ENCODE data around the gene KAT6B.

KAT6B gene

DNA sequence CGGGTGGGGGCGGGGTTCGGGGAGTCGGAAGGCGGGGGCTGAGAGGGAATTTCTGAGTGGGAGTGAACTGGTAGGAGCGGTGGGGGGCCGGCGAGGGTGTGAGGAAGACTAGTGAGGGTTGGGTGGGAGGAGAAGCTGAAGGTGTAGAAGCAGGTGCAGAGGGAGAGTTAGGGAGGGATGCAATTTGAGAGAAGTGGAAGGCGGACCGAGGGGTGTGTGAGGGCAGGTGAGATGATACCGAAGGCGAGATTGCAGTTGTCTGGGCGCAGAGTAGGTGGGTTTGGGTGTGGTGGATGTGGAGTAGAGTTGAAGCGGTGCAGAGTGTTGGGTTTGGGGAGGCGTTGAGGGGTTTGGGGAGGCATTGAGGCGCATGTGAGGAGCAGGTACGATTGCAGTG lies 643 bp downstream of the KAT6B start (continued):
- TF ChIP-seq TSHZ1 (tag by site-specific recombination; IDR thresholded peaks at IDR 0.05; ENCODE audit: borderline replicate concordance) = 0 out of 2 replicates have a peak, but pooled peaks have one; percentile 14
- TF ChIP-seq ZNF626 (tag by site-specific recombination; IDR thresholded peaks at IDR 0.05) = no peak
- TF ChIP-seq ZNF239 (tag by site-specific recombination; IDR thresholded peaks at IDR 0.05) = no peak
- peak; percentile 89; the same call in 1 of the 2 replicates for TF ChIP-seq ZBTB7A (tag by site-specific recombination; IDR thresholded peaks at IDR 0.05; ENCODE audit: low read depth)
- TF ChIP-seq GLI4 (tag by site-specific recombination; IDR thresholded peaks at IDR 0.05) = peak; percentile 88; the same call in 1 of the 2 replicates
- no peak for TF ChIP-seq ZBTB49 (tag by site-specific recombination; IDR thresholded peaks at IDR 0.05; ENCODE audit: low read depth)
- TF ChIP-seq, protein P1, sequence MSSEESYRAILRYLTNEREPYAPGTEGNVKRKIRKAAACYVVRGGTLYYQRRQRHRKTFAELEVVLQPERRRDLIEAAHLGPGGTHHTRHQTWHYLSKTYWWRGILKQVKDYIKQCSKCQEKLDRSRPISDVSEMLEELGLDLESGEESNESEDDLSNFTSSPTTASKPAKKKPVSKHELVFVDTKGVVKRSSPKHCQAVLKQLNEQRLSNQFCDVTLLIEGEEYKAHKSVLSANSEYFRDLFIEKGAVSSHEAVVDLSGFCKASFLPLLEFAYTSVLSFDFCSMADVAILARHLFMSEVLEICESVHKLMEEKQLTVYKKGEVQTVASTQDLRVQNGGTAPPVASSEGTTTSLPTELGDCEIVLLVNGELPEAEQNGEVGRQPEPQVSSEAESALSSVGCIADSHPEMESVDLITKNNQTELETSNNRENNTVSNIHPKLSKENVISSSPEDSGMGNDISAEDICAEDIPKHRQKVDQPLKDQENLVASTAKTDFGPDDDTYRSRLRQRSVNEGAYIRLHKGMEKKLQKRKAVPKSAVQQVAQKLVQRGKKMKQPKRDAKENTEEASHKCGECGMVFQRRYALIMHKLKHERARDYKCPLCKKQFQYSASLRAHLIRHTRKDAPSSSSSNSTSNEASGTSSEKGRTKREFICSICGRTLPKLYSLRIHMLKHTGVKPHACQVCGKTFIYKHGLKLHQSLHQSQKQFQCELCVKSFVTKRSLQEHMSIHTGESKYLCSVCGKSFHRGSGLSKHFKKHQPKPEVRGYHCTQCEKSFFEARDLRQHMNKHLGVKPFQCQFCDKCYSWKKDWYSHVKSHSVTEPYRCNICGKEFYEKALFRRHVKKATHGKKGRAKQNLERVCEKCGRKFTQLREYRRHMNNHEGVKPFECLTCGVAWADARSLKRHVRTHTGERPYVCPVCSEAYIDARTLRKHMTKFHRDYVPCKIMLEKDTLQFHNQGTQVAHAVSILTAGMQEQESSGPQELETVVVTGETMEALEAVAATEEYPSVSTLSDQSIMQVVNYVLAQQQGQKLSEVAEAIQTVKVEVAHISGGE (tag by site-specific recombination; conservative IDR thresholded peaks at IDR 0.05; ENCODE audit: low read depth) = no peak
- TF ChIP-seq PRDM1 (tag by site-specific recombination; IDR thresholded peaks at IDR 0.05) = peak; percentile 54
- TF ChIP-seq, protein P2, sequence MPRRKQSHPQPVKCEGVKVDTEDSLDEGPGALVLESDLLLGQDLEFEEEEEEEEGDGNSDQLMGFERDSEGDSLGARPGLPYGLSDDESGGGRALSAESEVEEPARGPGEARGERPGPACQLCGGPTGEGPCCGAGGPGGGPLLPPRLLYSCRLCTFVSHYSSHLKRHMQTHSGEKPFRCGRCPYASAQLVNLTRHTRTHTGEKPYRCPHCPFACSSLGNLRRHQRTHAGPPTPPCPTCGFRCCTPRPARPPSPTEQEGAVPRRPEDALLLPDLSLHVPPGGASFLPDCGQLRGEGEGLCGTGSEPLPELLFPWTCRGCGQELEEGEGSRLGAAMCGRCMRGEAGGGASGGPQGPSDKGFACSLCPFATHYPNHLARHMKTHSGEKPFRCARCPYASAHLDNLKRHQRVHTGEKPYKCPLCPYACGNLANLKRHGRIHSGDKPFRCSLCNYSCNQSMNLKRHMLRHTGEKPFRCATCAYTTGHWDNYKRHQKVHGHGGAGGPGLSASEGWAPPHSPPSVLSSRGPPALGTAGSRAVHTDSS (tag by site-specific recombination; IDR thresholded peaks at IDR 0.05) = no peak
- no peak for TF ChIP-seq ZNF416 (tag by site-specific recombination; IDR thresholded peaks at IDR 0.05)
- TF ChIP-seq ZNF280C (tag by site-specific recombination; IDR thresholded peaks at IDR 0.05) = no peak
- TF ChIP-seq IKZF3 (tag by site-specific recombination; IDR thresholded peaks at IDR 0.05) = no peak
- no peak for TF ChIP-seq ZNF530 (tag by site-specific recombination; IDR thresholded peaks at IDR 0.05; ENCODE audit: low read depth)
- TF ChIP-seq KLF8 (tag by site-specific recombination; IDR thresholded peaks at IDR 0.05) = no peak; the same call in 1 of the 2 replicates
- no peak for TF ChIP-seq ZSCAN16 (tag by site-specific recombination; IDR thresholded peaks at IDR 0.05)
- TF ChIP-seq, protein P3, sequence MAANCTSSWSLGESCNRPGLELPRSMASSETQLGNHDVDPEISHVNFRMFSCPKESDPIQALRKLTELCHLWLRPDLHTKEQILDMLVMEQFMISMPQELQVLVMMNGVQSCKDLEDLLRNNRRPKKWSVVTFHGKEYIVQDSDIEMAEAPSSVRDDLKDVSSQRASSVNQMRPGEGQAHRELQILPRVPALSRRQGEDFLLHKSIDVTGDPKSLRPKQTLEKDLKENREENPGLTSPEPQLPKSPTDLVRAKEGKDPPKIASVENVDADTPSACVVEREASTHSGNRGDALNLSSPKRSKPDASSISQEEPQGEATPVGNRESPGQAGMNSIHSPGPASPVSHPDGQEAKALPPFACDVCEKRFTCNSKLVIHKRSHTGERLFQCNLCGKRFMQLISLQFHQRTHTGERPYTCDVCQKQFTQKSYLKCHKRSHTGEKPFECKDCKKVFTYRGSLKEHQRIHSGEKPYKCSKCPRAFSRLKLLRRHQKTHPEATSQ (tag by site-specific recombination; IDR thresholded peaks at IDR 0.05) = peak; percentile 30; the same call in 1 of the 2 replicates
- TF ChIP-seq, protein P4, sequence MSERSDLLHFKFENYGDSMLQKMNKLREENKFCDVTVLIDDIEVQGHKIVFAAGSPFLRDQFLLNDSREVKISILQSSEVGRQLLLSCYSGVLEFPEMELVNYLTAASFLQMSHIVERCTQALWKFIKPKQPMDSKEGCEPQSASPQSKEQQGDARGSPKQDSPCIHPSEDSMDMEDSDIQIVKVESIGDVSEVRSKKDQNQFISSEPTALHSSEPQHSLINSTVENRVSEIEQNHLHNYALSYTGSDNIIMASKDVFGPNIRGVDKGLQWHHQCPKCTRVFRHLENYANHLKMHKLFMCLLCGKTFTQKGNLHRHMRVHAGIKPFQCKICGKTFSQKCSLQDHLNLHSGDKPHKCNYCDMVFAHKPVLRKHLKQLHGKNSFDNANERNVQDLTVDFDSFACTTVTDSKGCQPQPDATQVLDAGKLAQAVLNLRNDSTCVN (tag by site-specific recombination; optimal IDR thresholded peaks at IDR 0.05) = no peak
- no peak for TF ChIP-seq ZNF585B (tag by site-specific recombination; IDR thresholded peaks at IDR 0.05)
- no peak for TF ChIP-seq ZNF549 (tag by site-specific recombination; IDR thresholded peaks at IDR 0.05)
- no peak for TF ChIP-seq TCF7L2 (IDR thresholded peaks at IDR 0.05; ENCODE audit: borderline replicate concordance, low read depth, low read length)
- TF ChIP-seq ZNF791 (tag by site-specific recombination; IDR thresholded peaks at IDR 0.05) = no peak; the same call in 1 of the 2 replicates
- TF ChIP-seq OSR2 (tag by site-specific recombination; IDR thresholded peaks at IDR 0.05) = peak; percentile 8; the same call in 1 of the 2 replicates
- TF ChIP-seq KLF10 (tag by site-specific recombination; IDR thresholded peaks at IDR 0.05) = no peak
- no peak for TF ChIP-seq FEZF1 (tag by site-specific recombination; IDR thresholded peaks at IDR 0.05)
- TF ChIP-seq ZSCAN23 (tag by site-specific recombination; IDR thresholded peaks at IDR 0.05) = no peak

Data from HEK293 (cell line).